Endothelial cell (in vitro differentiated cells): ENCODE data around the gene ST8SIA5. TPM values are rescaled to one million over a fixed set of nuclear protein-coding genes. Genes with fewer than 3 reads are reported as not detected.

Experiments used
- DNase-seq: peaks from one replicate; pipeline ENCODE4 v3.0.0; 2021; ENCODE audit warnings: low spot score
- H3K27ac Mint-ChIP-seq: one replicate; pipeline ENCODE4 v1.8.0; 2021; ENCODE audit warnings: mixed read lengths, inconsistent platforms; ENCODE audit not compliant: unreplicated experiment
- H3K27me3 Mint-ChIP-seq: one replicate; pipeline ENCODE4 v1.8.0; 2021; ENCODE audit warnings: mild to moderate bottlenecking, moderate library complexity, mixed read lengths, inconsistent platforms; ENCODE audit not compliant: unreplicated experiment
- H3K36me3 Mint-ChIP-seq: one replicate; pipeline ENCODE4 v1.8.0; 2021; ENCODE audit warnings: mild to moderate bottlenecking, low read depth, mixed read lengths, inconsistent platforms; ENCODE audit not compliant: unreplicated experiment
- H3K4me1 Mint-ChIP-seq: one replicate; pipeline ENCODE4 v1.8.0; 2021; ENCODE audit warnings: mild to moderate bottlenecking, mixed read lengths, inconsistent platforms; ENCODE audit not compliant: unreplicated experiment
- H3K4me3 Mint-ChIP-seq: one replicate; pipeline ENCODE4 v1.8.0; 2021; ENCODE audit warnings: mild to moderate bottlenecking, mixed read lengths, inconsistent platforms; ENCODE audit not compliant: unreplicated experiment
- H3K9me3 Mint-ChIP-seq: one replicate; pipeline ENCODE4 v1.8.0; 2021; ENCODE audit warnings: mixed read lengths, inconsistent platforms; ENCODE audit not compliant: unreplicated experiment
- CTCF ChIP-seq: fragments of 200-600 bp; sonication (generic); IDR thresholded peaks from one replicate; pipeline ENCODE4 v1.5.0; 2021; ENCODE audit warnings: antibody characterized with exemption; ENCODE audit not compliant: unreplicated experiment
- total RNA-seq: library from RNA; stranded (reverse); fragmentation: NEBNext Ultra II Directional; extraction: Animal tissue kit (Norgen Biotek cat#: 25700); gene quantifications from one replicate; pipeline ENCODE4 v1.2.1, GENCODE V29; 2021; ENCODE audit not compliant: unreplicated experiment

The ST8SIA5 gene
- total RNA-seq, 1 donor from 2014 or later = 0.49 TPM

GRCh38 chr18:46672062-46672970 is 84.5 kb downstream of the ST8SIA5 start:
- H3K9me3 Mint-ChIP-seq = no peaks in the 10 kb centered on the region
- no peaks in the 10 kb centered on the region for H3K36me3 Mint-ChIP-seq
- H3K4me3 Mint-ChIP-seq = no peak overlapping the region
- no peak for DNase-seq
- H3K27me3 Mint-ChIP-seq = peaks cover 2% of the 10 kb centered on the region
- TF ChIP-seq CTCF = no peak
- H3K4me1 Mint-ChIP-seq = no peaks in the 10 kb centered on the region
- no peak overlapping the region for H3K27ac Mint-ChIP-seq

- H3K36me3 Mint-ChIP-seq = peaks cover under 1% of the 10 kb centered on the region
- DNase-seq = no peak
- H3K9me3 Mint-ChIP-seq = no peaks in the 10 kb centered on the region
- H3K27me3 Mint-ChIP-seq = no peaks in the 10 kb centered on the region
- no peak for TF ChIP-seq CTCF
- H3K4me3 Mint-ChIP-seq = no peak overlapping the region
- no peaks in the 10 kb centered on the region for H3K4me1 Mint-ChIP-seq
- no peak overlapping the region for H3K27ac Mint-ChIP-seq
Observed at GRCh38 chr18:46668694-46669093, 88.2 kb downstream of the ST8SIA5 start.

GRCh38 chr18:46668135-46668534 is 88.7 kb downstream of the ST8SIA5 start:
- H3K9me3 Mint-ChIP-seq = no peaks in the 10 kb centered on the region

GRCh38 chr18:46663539-46663938 is 93.3 kb downstream of the ST8SIA5 start:
- DNase-seq = no peak
- TF ChIP-seq CTCF = no peak
- H3K4me3 Mint-ChIP-seq = no peak overlapping the region
- no peaks in the 10 kb centered on the region for H3K4me1 Mint-ChIP-seq
- no peak overlapping the region for H3K27ac Mint-ChIP-seq
- peaks cover 10% of the 10 kb centered on the region for H3K36me3 Mint-ChIP-seq
- no peaks in the 10 kb centered on the region for H3K27me3 Mint-ChIP-seq
- H3K9me3 Mint-ChIP-seq = no peaks in the 10 kb centered on the region

More at GRCh38 chr18:46668135-46668534, 88.7 kb downstream of the ST8SIA5 start:
- H3K36me3 Mint-ChIP-seq = peaks cover 7% of the 10 kb centered on the region
- no peak for DNase-seq
- no peaks in the 10 kb centered on the region for H3K27me3 Mint-ChIP-seq
- H3K4me1 Mint-ChIP-seq = no peaks in the 10 kb centered on the region
- no peak for TF ChIP-seq CTCF
- no peak overlapping the region for H3K27ac Mint-ChIP-seq
- no peak overlapping the region for H3K4me3 Mint-ChIP-seq
